HEK293 (cell line): ENCODE results near the gene RBM34.

Experiments
- BCL11B ChIP-seq: fragments of 450-650 bp; formaldehyde crosslinking; IDR thresholded peaks from 2 replicates; pipeline ENCODE4 v1.5.1; 2016; ENCODE audit warnings: low read depth, missing biosample characterization, missing genetic modification characterization
- HIC1 ChIP-seq: fragments of 450-650 bp; formaldehyde crosslinking; IDR thresholded peaks from 2 replicates; pipeline ENCODE4 v1.5.1; 2016; ENCODE audit warnings: missing biosample characterization, missing genetic modification characterization
- KLF7 ChIP-seq: fragments of 450-650 bp; formaldehyde crosslinking; IDR thresholded peaks from 2 replicates; pipeline ENCODE4 v1.5.1; 2016; ENCODE audit warnings: missing biosample characterization, missing genetic modification characterization, borderline replicate concordance
- SALL2 ChIP-seq: fragments of 450-650 bp; formaldehyde crosslinking; IDR thresholded peaks from 2 replicates; pipeline ENCODE4 v1.5.0; 2017; ENCODE audit warnings: missing biosample characterization, mild to moderate bottlenecking, missing genetic modification characterization, borderline replicate concordance
- SP7 ChIP-seq: fragments of 450-650 bp; formaldehyde crosslinking; IDR thresholded peaks from 2 replicates; pipeline ENCODE4 v1.5.1; 2016; ENCODE audit warnings: missing biosample characterization, missing genetic modification characterization
- TCF7L2 ChIP-seq: IDR thresholded peaks from 2 replicates; pipeline ENCODE4 v1.6.1; 2011; ENCODE audit warnings: low read depth, mild to moderate bottlenecking, inconsistent platforms, low read length, moderate library complexity, borderline replicate concordance
- ZBTB10 ChIP-seq: fragments of 450-650 bp; formaldehyde crosslinking; IDR thresholded peaks from 2 replicates; pipeline ENCODE4 v1.5.1; 2016; ENCODE audit warnings: missing biosample characterization, missing genetic modification characterization
- ZNF175 ChIP-seq: fragments of 450-650 bp; formaldehyde crosslinking; IDR thresholded peaks from 2 replicates; pipeline ENCODE4 v1.5.1; 2016; ENCODE audit warnings: missing biosample characterization, missing genetic modification characterization
- ZNF18 ChIP-seq: fragments of 450-650 bp; formaldehyde crosslinking; IDR thresholded peaks from 2 replicates; pipeline ENCODE4 v1.5.1; 2016; ENCODE audit warnings: missing biosample characterization, missing genetic modification characterization
- ZNF2 ChIP-seq: fragments of 450-650 bp; formaldehyde crosslinking; IDR thresholded peaks from 2 replicates; pipeline ENCODE4 v1.5.1; 2016; ENCODE audit warnings: missing biosample characterization, missing genetic modification characterization
- ZNF23 ChIP-seq: fragments of 450-650 bp; formaldehyde crosslinking; IDR thresholded peaks from 2 replicates; pipeline ENCODE4 v1.5.1; 2016; ENCODE audit warnings: missing biosample characterization, missing genetic modification characterization, borderline replicate concordance
- ZNF24 ChIP-seq: fragments of 450-650 bp; formaldehyde crosslinking; IDR thresholded peaks from 2 replicates; pipeline ENCODE4 v1.5.1; 2016; ENCODE audit warnings: missing biosample characterization, missing genetic modification characterization
- ZNF366 ChIP-seq: fragments of 450-650 bp; formaldehyde crosslinking; conservative IDR thresholded peaks from 2 replicates; pipeline ENCODE4 v1.5.1; 2016; ENCODE audit warnings: missing biosample characterization, missing genetic modification characterization
- ZNF521 ChIP-seq: fragments of 450-650 bp; formaldehyde crosslinking; IDR thresholded peaks from 2 replicates; pipeline ENCODE4 v1.5.1; 2017; ENCODE audit warnings: missing biosample characterization, mild to moderate bottlenecking, missing genetic modification characterization
- ZNF596 ChIP-seq: fragments of 450-650 bp; IDR thresholded peaks from 2 replicates; pipeline ENCODE4 v1.5.0; 2018; ENCODE audit warnings: missing biosample characterization, mild to moderate bottlenecking, missing genetic modification characterization, moderate library complexity
- ZNF654 ChIP-seq: fragments of 450-650 bp; formaldehyde crosslinking; IDR thresholded peaks from 2 replicates; pipeline ENCODE4 v1.5.1; 2016; ENCODE audit warnings: low read depth, missing biosample characterization, missing genetic modification characterization
- ZNF664 ChIP-seq: fragments of 450-650 bp; formaldehyde crosslinking; IDR thresholded peaks from 2 replicates; pipeline ENCODE4 v1.5.1; 2016; ENCODE audit warnings: missing biosample characterization, missing genetic modification characterization
- ZXDB ChIP-seq: fragments of 450-650 bp; formaldehyde crosslinking; IDR thresholded peaks from 2 replicates; pipeline ENCODE4 v1.5.1; 2016; ENCODE audit warnings: missing biosample characterization, missing genetic modification characterization
- TF ChIP-seq, protein P1 (sequence below): fragments of 450-650 bp; formaldehyde crosslinking; IDR thresholded peaks from 2 replicates; pipeline ENCODE4 v1.5.1; 2016; ENCODE audit warnings: missing biosample characterization, missing genetic modification characterization
- TF ChIP-seq, protein P2 (sequence below): fragments of 450-650 bp; formaldehyde crosslinking; IDR thresholded peaks from 2 replicates; pipeline ENCODE4 v1.5.1; 2016; ENCODE audit warnings: missing biosample characterization, missing genetic modification characterization, borderline replicate concordance

RBM34 gene

DNA sequence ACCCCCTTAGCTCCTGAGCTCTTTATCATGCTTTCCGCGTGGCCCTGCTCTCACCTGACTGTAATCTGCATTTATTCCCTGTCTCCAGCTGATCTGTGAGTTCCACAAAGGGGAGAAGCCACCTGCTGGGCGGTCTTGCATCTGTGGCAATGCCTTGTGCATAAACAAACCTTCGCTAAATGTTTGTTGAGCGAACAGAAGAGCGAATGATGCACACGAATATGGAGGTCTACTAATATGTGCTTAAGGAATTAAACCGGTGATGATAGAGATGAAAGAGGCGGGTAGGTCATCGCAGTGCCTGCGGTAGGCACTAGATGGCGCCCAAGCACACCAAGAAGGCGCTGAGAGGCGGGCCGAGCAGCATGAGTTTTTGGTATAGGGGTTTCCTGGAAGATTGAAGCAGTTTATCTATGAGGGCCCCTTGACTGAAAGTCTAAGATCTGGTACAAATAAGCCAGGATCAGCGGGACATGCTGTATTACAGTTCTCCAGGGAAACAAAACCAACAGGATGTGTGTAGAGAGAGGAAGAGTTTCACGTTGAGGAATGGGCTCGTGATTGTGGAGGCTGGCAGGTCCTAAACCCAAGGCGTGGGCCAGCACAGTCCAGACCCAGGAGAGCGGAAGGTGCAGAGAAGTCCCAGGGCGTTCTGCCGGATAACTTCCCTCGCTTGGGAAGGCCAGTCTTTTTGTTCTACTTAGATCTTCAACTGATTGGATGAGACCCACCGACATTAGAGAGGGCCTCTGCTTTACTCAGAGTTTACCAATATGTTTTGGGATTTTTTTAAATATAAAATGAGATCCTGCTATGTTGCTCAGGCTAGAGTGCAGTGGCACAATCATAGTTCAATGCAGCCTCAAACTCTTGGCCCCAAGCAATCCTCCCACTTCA is 67.1 kb downstream of the RBM34 start (continued):
- TF ChIP-seq KLF7 (tag by site-specific recombination) (no peak), TCF7L2 (peak; percentile 40; the same call in 1 of the 2 replicates), ZNF654 (tag by site-specific recombination) (peak; percentile 90), ZXDB (tag by site-specific recombination) (no peak), ZNF521 (no peak), BCL11B (no peak), SP7 (tag by site-specific recombination) (0 out of 2 replicates have a peak, but pooled peaks have one; percentile 49), ZBTB10 (no peak), ZNF23 (no peak), ZNF596 (peak; percentile 36; the same call in 1 of the 2 replicates), ZNF2 (0 out of 2 replicates have a peak, but pooled peaks have one; percentile 30), ZNF18 (tag by site-specific recombination) (no peak), ZNF664 (tag by site-specific recombination) (peak; percentile 23; the same call in 1 of the 2 replicates), ZNF366 (tag by site-specific recombination) (peak; percentile 34; the same call in 1 of the 2 replicates), SALL2 (tag by site-specific recombination) (no peak), ZNF175 (tag by site-specific recombination) (no peak), ZNF24 (0 out of 2 replicates have a peak, but pooled peaks have one; percentile 24), HIC1 (tag by site-specific recombination) (no peak)
- TF ChIP-seq, protein P1, sequence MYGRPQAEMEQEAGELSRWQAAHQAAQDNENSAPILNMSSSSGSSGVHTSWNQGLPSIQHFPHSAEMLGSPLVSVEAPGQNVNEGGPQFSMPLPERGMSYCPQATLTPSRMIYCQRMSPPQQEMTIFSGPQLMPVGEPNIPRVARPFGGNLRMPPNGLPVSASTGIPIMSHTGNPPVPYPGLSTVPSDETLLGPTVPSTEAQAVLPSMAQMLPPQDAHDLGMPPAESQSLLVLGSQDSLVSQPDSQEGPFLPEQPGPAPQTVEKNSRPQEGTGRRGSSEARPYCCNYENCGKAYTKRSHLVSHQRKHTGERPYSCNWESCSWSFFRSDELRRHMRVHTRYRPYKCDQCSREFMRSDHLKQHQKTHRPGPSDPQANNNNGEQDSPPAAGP (tag by site-specific recombination) = 0 out of 2 replicates have a peak, but pooled peaks have one; percentile 7
- TF ChIP-seq, protein P2, sequence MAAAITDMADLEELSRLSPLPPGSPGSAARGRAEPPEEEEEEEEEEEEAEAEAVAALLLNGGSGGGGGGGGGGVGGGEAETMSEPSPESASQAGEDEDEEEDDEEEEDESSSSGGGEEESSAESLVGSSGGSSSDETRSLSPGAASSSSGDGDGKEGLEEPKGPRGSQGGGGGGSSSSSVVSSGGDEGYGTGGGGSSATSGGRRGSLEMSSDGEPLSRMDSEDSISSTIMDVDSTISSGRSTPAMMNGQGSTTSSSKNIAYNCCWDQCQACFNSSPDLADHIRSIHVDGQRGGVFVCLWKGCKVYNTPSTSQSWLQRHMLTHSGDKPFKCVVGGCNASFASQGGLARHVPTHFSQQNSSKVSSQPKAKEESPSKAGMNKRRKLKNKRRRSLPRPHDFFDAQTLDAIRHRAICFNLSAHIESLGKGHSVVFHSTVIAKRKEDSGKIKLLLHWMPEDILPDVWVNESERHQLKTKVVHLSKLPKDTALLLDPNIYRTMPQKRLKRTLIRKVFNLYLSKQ (tag by site-specific recombination) = no peak
